OCI-LY1 (cell line): Measurements from ENCODE around the gene BCAN.

Source experiments
- H2AFZ ChIP-seq: fragments of 200-600 bp; sonication (generic), shearing (Covaris generic); 2 replicates; pipeline ENCODE4 v1.6.0; 2014; ENCODE audit warnings: antibody characterized with exemption, mild to moderate bottlenecking, low read length
- H3F3A ChIP-seq: fragments of 200-600 bp; sonication (generic), shearing (Covaris generic); 2 replicates; pipeline ENCODE4 v1.6.0; 2014; ENCODE audit warnings: mild to moderate bottlenecking, antibody characterized with exemption, low read length, moderate library complexity; ENCODE audit not compliant: insufficient read depth
- H3K27ac ChIP-seq: fragments of 200-600 bp; sonication (generic); 2 replicates; pipeline ENCODE4 v1.5.1; 2014; ENCODE audit warnings: low read length, mixed run types, mild to moderate bottlenecking, low read depth; ENCODE audit not compliant: poor library complexity, severe bottlenecking
- H3K27me3 ChIP-seq: fragments of 200-600 bp; sonication (generic); 2 replicates; pipeline ENCODE4 v1.6.0; 2014; ENCODE audit warnings: antibody characterized with exemption, mild to moderate bottlenecking, low read length, moderate library complexity; ENCODE audit not compliant: insufficient read depth
- H3K36me3 ChIP-seq: fragments of 200-600 bp; sonication (generic); 2 replicates; pipeline ENCODE4 v1.6.1; 2014; ENCODE audit warnings: mild to moderate bottlenecking, antibody characterized with exemption, low read length, moderate library complexity, mixed read lengths; ENCODE audit not compliant: insufficient read depth
- H3K4me1 ChIP-seq: fragments of 200-600 bp; sonication (generic); 2 replicates; pipeline ENCODE4 v1.5.1; 2014; ENCODE audit warnings: mild to moderate bottlenecking, low read length, moderate library complexity; ENCODE audit not compliant: insufficient read depth, severe bottlenecking
- H3K4me2 ChIP-seq: fragments of 200-600 bp; sonication (generic), shearing (Covaris generic); 2 replicates; pipeline ENCODE4 v1.6.1; 2014; ENCODE audit warnings: low read length
- H3K4me3 ChIP-seq: fragments of 200-600 bp; sonication (generic); 2 replicates; pipeline ENCODE4 v1.5.1; 2014; ENCODE audit warnings: low read length, low read depth, mild to moderate bottlenecking, mixed read lengths; ENCODE audit not compliant: poor library complexity, severe bottlenecking
- H3K79me2 ChIP-seq: fragments of 200-600 bp; shearing (Covaris generic); 2 replicates; pipeline ENCODE4 v1.6.1; 2016; ENCODE audit warnings: mixed run types, low read length, mixed read lengths; ENCODE audit not compliant: insufficient read depth
- H3K9ac ChIP-seq: fragments of 200-600 bp; sonication (generic), shearing (Covaris generic); 2 replicates; pipeline ENCODE4 v1.6.1; 2014; ENCODE audit warnings: mild to moderate bottlenecking, low read length, mixed read lengths
- H3K9me2 ChIP-seq: fragments of 200-600 bp; sonication (generic), shearing (Covaris generic); 2 replicates; pipeline ENCODE4 v1.6.1; 2014; ENCODE audit warnings: low read depth, mild to moderate bottlenecking, low read length, mixed read lengths
- H3K9me3 ChIP-seq: fragments of 200-600 bp; shearing (Covaris generic); 2 replicates; pipeline ENCODE4 v1.6.1; 2014; ENCODE audit warnings: low read length, mixed read lengths
- H4K20me1 ChIP-seq: fragments of 200-600 bp; sonication (generic), shearing (Covaris generic); 2 replicates; pipeline ENCODE4 v1.6.0; 2016; ENCODE audit warnings: mild to moderate bottlenecking, low read length; ENCODE audit not compliant: insufficient read depth
- EZH2 ChIP-seq: fragments of 200-600 bp; sonication (generic), shearing (Covaris generic); IDR thresholded peaks from 2 replicates; pipeline ENCODE4 v1.8.0; 2017; ENCODE audit warnings: borderline replicate concordance, mixed run types, mild to moderate bottlenecking, antibody characterized with exemption, low read length, moderate library complexity, mixed read lengths
- TF ChIP-seq, protein P1 (sequence below): fragments of 200-600 bp; sonication (generic), shearing (Covaris generic); IDR thresholded peaks from 2 replicates; pipeline ENCODE4 v1.5.1; 2017; ENCODE audit warnings: mild to moderate bottlenecking, antibody characterized with exemption, low read length, moderate library complexity, mixed read lengths

The BCAN gene

DNA sequence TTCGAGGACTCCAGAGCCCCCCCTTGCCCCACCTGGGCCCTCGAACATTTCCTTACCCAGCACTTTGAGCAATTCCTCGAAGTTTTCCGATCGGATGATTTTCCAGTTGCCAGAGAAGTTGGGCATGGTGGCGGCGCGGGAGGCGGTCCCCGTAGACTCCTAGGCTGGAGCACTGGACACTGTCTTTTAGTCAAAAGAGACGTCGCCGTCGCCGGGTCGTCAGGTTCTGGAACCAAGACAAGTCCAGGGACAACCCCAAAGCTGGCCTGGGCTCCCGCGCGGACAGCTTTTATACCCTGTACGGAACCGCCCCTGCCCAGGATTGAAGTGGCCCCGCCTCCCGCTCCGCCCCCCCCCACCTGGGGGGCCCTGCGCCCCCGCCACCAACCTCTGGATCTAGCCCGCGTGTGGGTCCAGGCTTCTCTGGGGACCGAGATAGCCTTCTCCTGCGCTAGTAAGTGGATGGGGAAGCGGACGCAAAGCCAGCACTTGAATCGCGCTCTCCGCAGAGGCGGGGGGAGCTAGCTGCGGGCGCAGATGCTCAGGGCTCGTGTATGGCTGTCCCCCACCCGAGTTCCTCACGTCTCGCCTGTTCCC is 63.5 kb downstream of the BCAN start, which contains the start of gene CRABP2:
Gene CRABP2, minus strand, starts transcription at position 263 of the 597 bp plus-strand sequence. Its CDS starts 137 bp downstream, at position 126.
- no peaks in the 10 kb centered on the region for H3K36me3 ChIP-seq
- H3K4me1 ChIP-seq: peaks cover 15% of the 10 kb centered on the region
- no peak within 1 kb of the TSS; the same call in 1 of the 2 replicates for H3K9ac ChIP-seq
- H3F3A ChIP-seq: no peaks in the 10 kb centered on the region
- no peaks in the 10 kb centered on the region for H3K9me2 ChIP-seq
- no peak within 1 kb of the TSS for H2AFZ ChIP-seq
- no peak within 1 kb of the TSS for H3K27ac ChIP-seq
- peaks cover 11% of the 10 kb centered on the region; the same call in 1 of the 2 replicates for H3K27me3 ChIP-seq
- peak within 1 kb of the TSS; percentile 42 for H3K4me2 ChIP-seq
- no peaks in the 10 kb centered on the region for H3K9me3 ChIP-seq
- TF ChIP-seq, protein P1, sequence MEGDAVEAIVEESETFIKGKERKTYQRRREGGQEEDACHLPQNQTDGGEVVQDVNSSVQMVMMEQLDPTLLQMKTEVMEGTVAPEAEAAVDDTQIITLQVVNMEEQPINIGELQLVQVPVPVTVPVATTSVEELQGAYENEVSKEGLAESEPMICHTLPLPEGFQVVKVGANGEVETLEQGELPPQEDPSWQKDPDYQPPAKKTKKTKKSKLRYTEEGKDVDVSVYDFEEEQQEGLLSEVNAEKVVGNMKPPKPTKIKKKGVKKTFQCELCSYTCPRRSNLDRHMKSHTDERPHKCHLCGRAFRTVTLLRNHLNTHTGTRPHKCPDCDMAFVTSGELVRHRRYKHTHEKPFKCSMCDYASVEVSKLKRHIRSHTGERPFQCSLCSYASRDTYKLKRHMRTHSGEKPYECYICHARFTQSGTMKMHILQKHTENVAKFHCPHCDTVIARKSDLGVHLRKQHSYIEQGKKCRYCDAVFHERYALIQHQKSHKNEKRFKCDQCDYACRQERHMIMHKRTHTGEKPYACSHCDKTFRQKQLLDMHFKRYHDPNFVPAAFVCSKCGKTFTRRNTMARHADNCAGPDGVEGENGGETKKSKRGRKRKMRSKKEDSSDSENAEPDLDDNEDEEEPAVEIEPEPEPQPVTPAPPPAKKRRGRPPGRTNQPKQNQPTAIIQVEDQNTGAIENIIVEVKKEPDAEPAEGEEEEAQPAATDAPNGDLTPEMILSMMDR: no peak
- no peak for TF ChIP-seq EZH2
- H4K20me1 ChIP-seq: no peaks in the 10 kb centered on the region
- no peaks in the 10 kb centered on the region for H3K79me2 ChIP-seq
- peak within 1 kb of the TSS; percentile 33 for H3K4me3 ChIP-seq

DNA sequence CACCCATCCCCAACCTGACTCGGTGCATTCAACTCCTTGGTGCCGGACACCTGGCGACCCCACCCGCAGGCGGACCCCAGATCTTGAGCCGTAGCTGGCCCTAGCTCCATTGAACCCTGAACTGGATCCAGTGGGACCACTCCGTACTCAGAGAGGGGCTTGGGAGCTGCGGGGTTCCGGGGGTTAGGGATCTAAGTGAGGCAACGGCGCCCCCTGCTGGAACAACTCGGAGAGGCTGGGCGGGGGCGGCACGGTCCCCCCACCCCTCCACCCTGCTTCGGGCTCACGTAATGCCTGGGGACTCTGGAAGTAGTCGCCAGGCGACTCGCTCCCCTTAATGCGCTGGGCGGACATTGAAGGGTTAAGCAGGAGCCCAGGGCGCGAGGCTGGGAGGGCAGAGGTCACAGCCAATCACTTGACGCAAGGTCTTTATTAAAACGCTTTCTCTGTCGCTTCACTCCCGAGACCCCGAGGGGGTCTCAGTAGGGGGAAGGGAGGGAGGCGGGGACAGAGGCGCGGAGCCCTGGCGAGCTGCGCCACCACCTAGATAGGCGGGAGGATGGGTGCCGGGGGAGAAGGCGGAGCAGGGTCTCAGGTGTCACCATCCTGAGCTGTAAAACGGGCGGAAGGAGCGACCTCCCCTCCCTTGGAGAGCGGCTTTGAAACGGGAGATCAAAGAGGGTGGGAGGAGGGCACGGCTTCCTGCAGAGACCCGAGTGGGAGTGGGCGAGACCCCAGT is 64.2 kb downstream of the BCAN start:
- no peaks in the 10 kb centered on the region for H3K9me2 ChIP-seq
- no peaks in the 10 kb centered on the region for H3K79me2 ChIP-seq
- no peaks in the 10 kb centered on the region for H3F3A ChIP-seq
- H3K36me3 ChIP-seq: no peaks in the 10 kb centered on the region
- H3K4me1 ChIP-seq: peaks cover 15% of the 10 kb centered on the region
- H3K9ac ChIP-seq: no peak overlapping the region; the same call in 1 of the 2 replicates
- H3K4me2 ChIP-seq: peak overlapping the region; percentile 42
- H3K9me3 ChIP-seq: no peaks in the 10 kb centered on the region
- no peak overlapping the region for H3K27ac ChIP-seq
- peaks cover 11% of the 10 kb centered on the region; the same call in 1 of the 2 replicates for H3K27me3 ChIP-seq
- no peak for TF ChIP-seq EZH2
- TF ChIP-seq, protein P1: peak; percentile 89
- H3K4me3 ChIP-seq: peak overlapping the region; percentile 33
- H2AFZ ChIP-seq: no peak overlapping the region
- H4K20me1 ChIP-seq: no peaks in the 10 kb centered on the region

DNA sequence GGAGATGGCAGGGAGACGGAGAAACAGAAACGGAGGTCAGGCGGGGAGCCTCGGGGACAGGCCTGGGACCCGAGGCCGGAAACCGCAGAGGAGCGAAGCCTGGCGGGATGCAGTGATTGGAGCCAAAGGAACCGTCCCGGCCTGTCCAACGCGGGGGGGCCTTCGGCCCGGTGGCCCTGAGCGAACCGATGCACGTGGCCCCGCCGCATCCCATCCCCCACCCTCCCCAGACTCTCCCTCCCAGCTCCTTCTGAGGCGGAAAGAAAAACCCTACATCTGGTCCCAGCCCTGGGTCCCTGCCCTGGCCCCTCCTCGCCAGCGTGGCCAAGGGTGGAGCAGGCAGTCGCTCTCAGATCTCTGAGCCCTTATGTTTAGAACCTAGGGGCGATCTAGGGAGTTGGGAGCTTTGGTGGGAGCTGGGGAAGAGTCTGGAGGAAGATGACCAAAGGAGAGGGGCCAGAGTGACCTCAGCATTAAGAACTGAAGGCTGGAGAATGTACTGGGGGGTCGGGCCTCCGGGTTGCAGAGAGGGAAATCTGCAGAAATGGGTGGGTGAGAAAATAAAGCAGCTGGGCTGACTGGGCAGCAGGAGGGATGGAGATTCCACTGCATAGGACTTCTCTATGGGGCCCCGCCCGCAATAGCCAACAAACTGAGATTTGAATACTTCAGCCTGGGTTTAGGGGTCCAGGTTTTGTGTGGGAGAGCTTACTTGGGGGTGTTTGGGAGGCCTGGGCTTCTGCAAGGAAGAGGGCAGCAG is 64.9 kb downstream of the BCAN start:
- Histone ChIP-seq H3K9ac (no peak overlapping the region), H3K4me2 (peak overlapping the region; percentile 42), H3K9me3 (no peaks in the 10 kb centered on the region), H3K4me3 (peak overlapping the region; percentile 33), H4K20me1 (no peaks in the 10 kb centered on the region), H3K27me3 (peaks cover 11% of the 10 kb centered on the region; the same call in 1 of the 2 replicates), H3K79me2 (no peaks in the 10 kb centered on the region), H3K4me1 (peaks cover 15% of the 10 kb centered on the region), H3K36me3 (no peaks in the 10 kb centered on the region), H3K9me2 (no peaks in the 10 kb centered on the region), H3F3A (no peaks in the 10 kb centered on the region), H3K27ac (no peak overlapping the region), H2AFZ (no peak overlapping the region)
- TF ChIP-seq EZH2: no peak
- TF ChIP-seq, protein P1: no peak
